ENCODE measurements around the gene MTHFSD. TPM values are rescaled to one million over a fixed set of nuclear protein-coding genes. Genes with fewer than 3 reads are reported as not detected.

MTHFSD gene
- total RNA-seq, 1 donor from 2014 or later: 27.7 TPM

- Mint-ChIP-seq H3K27ac (ENCODE audit: unreplicated experiment) (no peak overlapping the region), H3K4me1 (ENCODE audit: low read depth, unreplicated experiment) (no peaks in the 10 kb centered on the region), H3K36me3 (ENCODE audit: unreplicated experiment) (peaks cover 8% of the 10 kb centered on the region), H3K27me3 (ENCODE audit: unreplicated experiment) (peaks cover 29% of the 10 kb centered on the region), H3K4me3 (ENCODE audit: unreplicated experiment) (no peak overlapping the region), H3K9me3 (ENCODE audit: unreplicated experiment) (peaks cover 6% of the 10 kb centered on the region)
- no peak for DNase-seq
- TF ChIP-seq CTCF (IDR thresholded peaks at IDR 0.05; ENCODE audit: partially characterized antibody, unreplicated experiment): no peak
These were observed 64.0 kb downstream of the MTHFSD start for GRCh38 chr16:86490859-86491639.

- no peaks in the 10 kb centered on the region for H3K4me1 Mint-ChIP-seq (ENCODE audit: low read depth, unreplicated experiment)
- TF ChIP-seq CTCF (IDR thresholded peaks at IDR 0.05; ENCODE audit: partially characterized antibody, unreplicated experiment): no peak
- peaks cover 8% of the 10 kb centered on the region for H3K36me3 Mint-ChIP-seq (ENCODE audit: unreplicated experiment)
- H3K4me3 Mint-ChIP-seq (ENCODE audit: unreplicated experiment): no peak overlapping the region
- DNase-seq: no peak
- H3K27ac Mint-ChIP-seq (ENCODE audit: unreplicated experiment): no peak overlapping the region
- peaks cover 5% of the 10 kb centered on the region for H3K9me3 Mint-ChIP-seq (ENCODE audit: unreplicated experiment)
- peaks cover 15% of the 10 kb centered on the region for H3K27me3 Mint-ChIP-seq (ENCODE audit: unreplicated experiment)
These were observed 69.3 kb downstream of the MTHFSD start for GRCh38 chr16:86485746-86486145.

- no peak for TF ChIP-seq CTCF (IDR thresholded peaks at IDR 0.05; ENCODE audit: partially characterized antibody, unreplicated experiment)
- no peaks in the 10 kb centered on the region for H3K36me3 Mint-ChIP-seq (ENCODE audit: unreplicated experiment)
- H3K27ac Mint-ChIP-seq (ENCODE audit: unreplicated experiment): no peak overlapping the region
- H3K4me1 Mint-ChIP-seq (ENCODE audit: low read depth, unreplicated experiment): no peaks in the 10 kb centered on the region
- DNase-seq: no peak
- no peak overlapping the region for H3K4me3 Mint-ChIP-seq (ENCODE audit: unreplicated experiment)
- peaks cover 5% of the 10 kb centered on the region for H3K9me3 Mint-ChIP-seq (ENCODE audit: unreplicated experiment)
- H3K27me3 Mint-ChIP-seq (ENCODE audit: unreplicated experiment): peaks cover 12% of the 10 kb centered on the region
These were observed 70.8 kb downstream of the MTHFSD start for GRCh38 chr16:86484240-86484639.

GRCh38 chr16:86481607-86482006 lies 73.4 kb downstream of the MTHFSD start:
- H3K36me3 Mint-ChIP-seq (ENCODE audit: unreplicated experiment): no peaks in the 10 kb centered on the region
- DNase-seq: no peak
- peaks cover 5% of the 10 kb centered on the region for H3K9me3 Mint-ChIP-seq (ENCODE audit: unreplicated experiment)
- no peak for TF ChIP-seq CTCF (IDR thresholded peaks at IDR 0.05; ENCODE audit: partially characterized antibody, unreplicated experiment)
- no peak overlapping the region for H3K4me3 Mint-ChIP-seq (ENCODE audit: unreplicated experiment)
- peaks cover 3% of the 10 kb centered on the region for H3K4me1 Mint-ChIP-seq (ENCODE audit: low read depth, unreplicated experiment)
- H3K27me3 Mint-ChIP-seq (ENCODE audit: unreplicated experiment): peaks cover 12% of the 10 kb centered on the region
- H3K27ac Mint-ChIP-seq (ENCODE audit: unreplicated experiment): no peak overlapping the region

GRCh38 chr16:86480444-86480843 lies 74.6 kb downstream of the MTHFSD start:
- Mint-ChIP-seq H3K27me3 (ENCODE audit: unreplicated experiment) (peaks cover 11% of the 10 kb centered on the region), H3K9me3 (ENCODE audit: unreplicated experiment) (peaks cover 5% of the 10 kb centered on the region), H3K4me3 (ENCODE audit: unreplicated experiment) (no peak overlapping the region), H3K4me1 (ENCODE audit: low read depth, unreplicated experiment) (peaks cover 3% of the 10 kb centered on the region), H3K36me3 (ENCODE audit: unreplicated experiment) (no peaks in the 10 kb centered on the region), H3K27ac (ENCODE audit: unreplicated experiment) (no peak overlapping the region)
- no peak for DNase-seq
- TF ChIP-seq CTCF (IDR thresholded peaks at IDR 0.05; ENCODE audit: partially characterized antibody, unreplicated experiment): no peak
